Measurements from ENCODE around the gene KMT5C. TPM values are rescaled to one million over a fixed set of nuclear protein-coding genes. Genes with fewer than 3 reads are reported as not detected.
"Not testable (repeated sequence)": the region's sequence is repeated elsewhere in the genome, so short reads cannot be mapped to it uniquely, and the experiment has no call there.

KMT5C gene
- total and polyA plus RNA-seq, 5 donors, result 6.3 to 9.8 (median 7.7) TPM

DNA sequence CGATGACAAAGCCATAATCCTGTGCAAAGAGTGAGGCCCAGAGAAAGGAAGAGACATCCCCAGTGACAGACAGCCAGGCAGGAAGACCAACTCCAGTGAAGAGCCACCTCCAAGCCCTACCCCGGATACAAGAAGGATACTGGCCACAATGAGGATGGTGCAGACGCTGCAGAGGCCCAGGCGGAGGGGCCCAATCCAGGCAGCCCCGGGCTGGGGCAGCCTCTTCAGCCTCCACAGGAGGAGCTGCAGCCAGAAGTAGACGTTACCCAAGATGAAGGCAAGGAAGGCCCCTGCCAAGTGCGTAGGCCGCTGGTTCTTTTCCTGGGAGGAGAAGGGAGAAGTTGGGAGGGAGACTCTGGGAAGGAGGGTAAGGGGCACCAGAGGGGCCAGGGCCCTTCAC, 23.0 kb upstream of the KMT5C start:
- no peak for ATAC-seq
- WGBS, result 79% methylated on average over 8 of the region's 8 CpGs
- Histone ChIP-seq H3K9me3 (ENCODE audit: control insufficient read depth, low read length) (no peaks in the 10 kb centered on the region), H3K27me3 (ENCODE audit: control insufficient read depth, insufficient read depth) (no peaks in the 10 kb centered on the region), H3K27ac (ENCODE audit: low read length) (no peak overlapping the region), H3K4me3 (ENCODE audit: low read length) (no peak overlapping the region), H3K4me1 (ENCODE audit: control insufficient read depth, insufficient read depth, low read length) (no peaks in the 10 kb centered on the region)
- intact Hi-C loops (cut with DNase I), result no loop called here
- DNase-seq, result no peak

DNA sequence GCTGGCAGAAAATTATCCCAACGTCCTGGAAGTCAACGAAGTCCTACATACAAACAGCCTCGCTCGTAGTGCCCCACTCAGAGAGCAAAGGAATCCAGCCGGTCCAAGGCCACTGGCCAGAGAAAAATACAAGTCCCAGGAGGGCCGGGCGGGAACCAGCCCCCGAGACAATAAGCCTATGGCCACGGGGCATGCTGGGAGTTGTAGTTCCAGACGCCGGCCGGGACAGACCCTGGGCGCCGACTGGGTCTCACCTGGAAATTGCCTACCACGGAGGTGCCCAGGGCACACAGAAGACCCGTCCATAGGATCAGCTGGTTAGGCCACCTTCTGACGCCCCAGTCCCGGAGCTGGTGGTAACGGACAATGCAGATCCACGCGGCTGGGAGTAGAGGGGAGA, 19.9 kb upstream of the KMT5C start:
- H3K9me3 ChIP-seq (ENCODE audit: control insufficient read depth, low read length), result no peaks in the 10 kb centered on the region
- 12% methylated on average over 21 of the region's 21 CpGs for WGBS
- DNase-seq (peak; percentile 59 to 82 (median 80)), ATAC-seq (peak; percentile 71 to 80)
- H3K4me3 ChIP-seq (ENCODE audit: low read length), result no peak overlapping the region
- intact Hi-C loops (cut with DNase I), result no loop called here
- H3K27me3 ChIP-seq (ENCODE audit: control insufficient read depth, insufficient read depth), result no peaks in the 10 kb centered on the region
- H3K27ac ChIP-seq (ENCODE audit: low read length), result no peak overlapping the region
- H3K4me1 ChIP-seq (ENCODE audit: control insufficient read depth, insufficient read depth, low read length), result no peaks in the 10 kb centered on the region

DNA sequence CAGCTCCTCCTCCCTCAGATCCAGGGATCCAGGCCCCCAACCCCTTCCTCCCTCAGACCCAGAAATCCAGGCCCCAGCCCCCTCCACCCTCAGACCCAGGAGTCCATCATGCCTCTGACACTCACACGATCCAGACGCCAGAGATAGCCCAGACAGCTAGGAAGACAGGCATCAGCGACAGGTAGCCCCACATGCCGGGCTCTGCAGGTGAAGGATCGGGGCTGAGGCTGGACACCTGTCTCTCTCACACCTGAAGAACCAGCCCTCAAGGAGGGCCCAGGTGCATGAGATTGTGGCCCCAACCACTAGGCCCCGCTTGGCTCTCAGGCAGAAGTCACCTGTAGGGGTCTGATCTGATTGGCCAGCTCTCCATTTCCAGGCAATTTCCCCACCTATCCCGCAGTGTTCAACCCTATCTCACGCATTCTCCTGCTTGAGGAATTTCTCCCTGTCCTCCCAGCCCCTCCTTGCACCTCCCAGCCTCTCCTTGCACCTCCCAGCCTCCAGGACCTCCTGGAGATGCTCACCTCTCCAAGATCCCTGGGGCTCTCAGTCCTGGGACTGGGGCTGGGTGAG, 18.7 kb upstream of the KMT5C start:
- intact Hi-C loops (cut with DNase I), result no loop called here
- no peak overlapping the region for H3K4me3 ChIP-seq (ENCODE audit: low read length)
- no peaks in the 10 kb centered on the region for H3K27me3 ChIP-seq (ENCODE audit: control insufficient read depth, insufficient read depth)
- DNase-seq (no peak), ATAC-seq (no peak)
- 81% methylated on average over 8 of the region's 8 CpGs for WGBS
- no peaks in the 10 kb centered on the region for H3K4me1 ChIP-seq (ENCODE audit: control insufficient read depth, insufficient read depth, low read length)
- H3K9me3 ChIP-seq (ENCODE audit: control insufficient read depth, low read length), result no peaks in the 10 kb centered on the region
- H3K27ac ChIP-seq (ENCODE audit: low read length), result no peak overlapping the region

DNA sequence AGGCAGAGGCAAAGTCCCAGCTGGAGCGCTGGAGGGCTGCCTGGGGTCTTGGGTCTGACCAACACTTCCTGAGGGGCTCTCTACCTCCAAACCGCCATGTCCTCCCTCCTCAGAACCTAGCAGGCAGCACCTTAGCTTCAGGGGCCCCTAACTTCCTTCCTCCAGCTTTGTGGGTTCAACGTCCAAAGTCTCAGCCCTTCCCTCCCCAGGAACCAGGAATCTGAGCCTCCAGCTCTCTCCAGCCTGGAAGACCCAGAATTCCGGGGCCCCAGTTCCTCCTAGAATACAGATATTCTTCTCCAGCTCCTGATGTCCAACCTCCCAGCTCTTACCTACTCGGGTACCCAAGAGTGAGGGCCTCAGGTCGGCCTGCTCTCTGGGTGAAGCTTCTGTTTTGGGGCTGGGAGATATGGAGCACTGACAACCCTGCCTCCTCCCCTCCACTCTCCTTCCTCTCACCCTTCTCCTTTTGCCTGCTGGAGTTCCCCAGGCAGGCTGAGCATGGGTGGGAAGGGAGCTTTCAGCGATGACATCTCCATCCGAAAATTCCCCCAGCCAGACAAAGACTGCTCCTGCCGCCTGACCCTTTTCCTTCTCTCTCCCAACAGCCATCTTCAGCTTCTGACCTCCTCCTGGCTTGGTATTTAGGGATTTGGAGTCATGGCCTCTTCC, 18.1 kb upstream of the KMT5C start:
- intact Hi-C loops (cut with DNase I), result no loop called here
- ATAC-seq (peak in 1 of 2 donors; percentile 12), DNase-seq (no peak)
- H3K27me3 ChIP-seq (ENCODE audit: control insufficient read depth, insufficient read depth), result no peaks in the 10 kb centered on the region
- H3K4me1 ChIP-seq (ENCODE audit: control insufficient read depth, insufficient read depth, low read length), result no peaks in the 10 kb centered on the region
- H3K4me3 ChIP-seq (ENCODE audit: low read length), result no peak overlapping the region
- no peaks in the 10 kb centered on the region for H3K9me3 ChIP-seq (ENCODE audit: control insufficient read depth, low read length)
- WGBS, result 67% methylated on average over 9 of the region's 9 CpGs
- H3K27ac ChIP-seq (ENCODE audit: low read length), result no peak overlapping the region

DNA sequence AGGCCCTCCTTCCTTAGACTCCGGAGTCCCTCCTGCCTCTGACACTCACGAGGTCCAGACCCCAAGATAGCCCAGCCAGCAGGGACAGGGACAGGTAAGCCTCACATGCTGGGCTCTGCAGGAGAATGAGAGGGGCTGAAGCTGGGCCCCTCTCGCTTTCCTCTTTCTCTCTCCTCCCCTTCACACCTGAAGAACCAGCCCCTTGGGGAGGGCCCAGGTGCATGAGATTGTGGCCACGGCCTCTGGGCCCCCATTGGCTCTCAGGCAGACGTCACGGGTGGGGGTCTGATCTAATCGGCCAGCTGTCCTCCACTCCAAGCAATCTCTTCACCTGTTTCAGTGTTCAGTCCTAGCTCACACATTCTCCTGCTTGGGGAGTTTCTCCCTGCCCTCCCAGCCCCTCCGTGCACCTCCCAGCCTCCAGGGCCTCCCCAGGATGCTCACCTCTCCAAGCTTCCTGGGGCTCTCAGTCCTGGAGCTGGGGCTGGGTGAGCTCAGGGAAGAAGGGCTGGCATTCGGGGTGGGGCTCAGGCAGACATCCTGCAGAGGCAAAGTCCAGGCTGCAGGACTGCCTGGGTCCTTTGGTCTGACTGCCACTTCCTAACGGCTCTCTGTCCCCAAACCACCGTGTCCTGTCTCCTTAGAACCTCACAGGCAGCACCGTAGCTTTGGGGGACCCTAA, 17.3 kb upstream of the KMT5C start:
- Histone ChIP-seq H3K9me3 (ENCODE audit: control insufficient read depth, low read length) (no peaks in the 10 kb centered on the region), H3K4me1 (ENCODE audit: control insufficient read depth, insufficient read depth, low read length) (no peaks in the 10 kb centered on the region), H3K4me3 (ENCODE audit: low read length) (no peak overlapping the region), H3K27ac (ENCODE audit: low read length) (no peak overlapping the region), H3K27me3 (ENCODE audit: control insufficient read depth, insufficient read depth) (no peaks in the 10 kb centered on the region)
- 55% methylated on average over 12 of the region's 12 CpGs for WGBS
- intact Hi-C loops (cut with DNase I), result no loop called here
- no peak for DNase-seq
- no peak for ATAC-seq

DNA sequence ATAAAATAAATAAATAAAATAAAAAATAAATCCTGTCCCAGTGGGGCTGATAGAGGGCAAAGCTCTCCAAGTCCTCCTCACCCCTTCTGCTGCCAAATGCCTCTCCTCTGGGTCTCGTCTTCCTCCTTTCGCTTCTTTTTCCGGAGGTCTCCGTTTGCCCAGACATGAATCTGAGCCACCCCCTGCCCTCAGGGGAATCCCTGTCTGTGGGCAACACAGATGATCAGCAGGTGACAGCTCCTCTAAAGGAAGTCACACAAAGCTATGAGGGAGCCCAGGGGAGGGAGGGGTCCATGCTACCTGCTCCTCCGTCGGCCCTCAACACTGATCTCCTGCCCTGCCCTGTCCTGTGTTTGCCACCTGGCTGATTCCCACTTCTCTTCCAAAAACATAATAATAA, 15.0 kb upstream of the KMT5C start:
- no peak for ATAC-seq
- no peaks in the 10 kb centered on the region for H3K9me3 ChIP-seq (ENCODE audit: control insufficient read depth, low read length)
- no peak for DNase-seq
- H3K27ac ChIP-seq (ENCODE audit: low read length), result no peak overlapping the region
- H3K27me3 ChIP-seq (ENCODE audit: control insufficient read depth, insufficient read depth), result no peaks in the 10 kb centered on the region
- WGBS, result 78% methylated on average over 6 of the region's 6 CpGs
- H3K4me1 ChIP-seq (ENCODE audit: control insufficient read depth, insufficient read depth, low read length), result no peaks in the 10 kb centered on the region
- intact Hi-C loops (cut with DNase I), result no loop called here
- H3K4me3 ChIP-seq (ENCODE audit: low read length), result no peak overlapping the region

DNA sequence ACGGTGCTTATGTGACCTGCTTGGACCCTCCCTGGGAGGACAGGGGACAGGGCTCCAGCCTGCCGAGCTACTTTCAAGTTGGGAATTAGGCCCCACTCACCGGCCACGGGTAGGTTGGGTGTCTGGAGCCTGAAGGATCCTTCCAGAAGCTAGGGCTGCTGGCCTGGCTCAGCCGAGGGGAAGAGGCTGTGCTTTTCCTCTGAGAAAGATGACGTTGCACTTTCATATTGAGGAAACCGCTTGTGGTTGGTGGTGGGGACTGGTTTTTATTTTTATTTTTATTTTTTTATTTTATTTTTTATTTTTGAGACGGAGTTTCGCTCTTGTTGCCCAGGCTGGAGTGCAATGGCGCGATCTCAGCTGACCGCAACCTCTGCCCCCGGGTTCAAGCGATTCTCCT, 14.5 kb upstream of the KMT5C start, which contains the start of gene TMEM150B:
Gene TMEM150B (minus strand): TSS at position 170 of the 400 bp plus-strand sequence. CDS start 4,305 bp downstream, outside the sequence.
- no peaks in the 10 kb centered on the region for H3K9me3 ChIP-seq (ENCODE audit: control insufficient read depth, low read length)
- H3K27ac ChIP-seq (ENCODE audit: low read length), result no peak within 1 kb of the TSS
- 69% methylated on average over 14 of the region's 14 CpGs for WGBS
- DNase-seq (peak in 1 of 3 donors; percentile 67), ATAC-seq (no peak)
- intact Hi-C loops (cut with DNase I), result no loop called here
- H3K27me3 ChIP-seq (ENCODE audit: control insufficient read depth, insufficient read depth), result no peaks in the 10 kb centered on the region
- H3K4me1 ChIP-seq (ENCODE audit: control insufficient read depth, insufficient read depth, low read length), result no peaks in the 10 kb centered on the region
- H3K4me3 ChIP-seq (ENCODE audit: low read length), result no peak within 1 kb of the TSS

DNA sequence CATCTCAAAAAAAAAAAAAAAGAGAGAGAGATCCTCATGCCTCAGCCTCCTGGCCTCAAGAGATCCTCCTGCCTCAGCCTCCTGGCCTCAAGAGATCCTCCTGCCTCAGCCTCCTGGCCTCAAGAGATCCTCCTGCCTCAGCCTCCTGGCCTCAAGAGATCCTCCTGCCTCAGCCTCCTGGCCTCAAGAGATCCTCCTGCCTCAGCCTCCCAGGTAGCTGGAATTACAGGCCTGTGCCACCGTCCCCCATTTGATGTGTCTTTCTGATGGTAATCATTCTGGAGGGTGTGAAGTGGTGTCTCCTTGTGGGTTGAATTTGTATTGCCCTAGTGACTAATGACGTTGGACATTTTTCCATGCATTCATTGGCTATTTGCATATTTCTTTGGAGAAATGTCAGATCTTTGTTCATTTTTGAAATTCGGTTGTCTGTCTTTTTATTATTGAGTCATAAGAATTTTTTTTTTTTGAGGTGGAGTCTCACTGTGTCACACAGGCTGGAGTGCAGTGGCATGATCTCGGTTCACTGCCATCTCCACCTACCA, 10.8 kb upstream of the KMT5C start:
- H3K4me1 ChIP-seq (ENCODE audit: control insufficient read depth, insufficient read depth, low read length); H3K4me3 ChIP-seq (ENCODE audit: low read length); ATAC-seq; H3K27me3 ChIP-seq (ENCODE audit: control insufficient read depth, insufficient read depth); H3K9me3 ChIP-seq (ENCODE audit: control insufficient read depth, low read length); H3K27ac ChIP-seq (ENCODE audit: low read length); intact Hi-C loops (cut with DNase I); DNase-seq: not testable (repeated sequence)
- 68% methylated on average over 4 of the region's 4 CpGs for WGBS

DNA sequence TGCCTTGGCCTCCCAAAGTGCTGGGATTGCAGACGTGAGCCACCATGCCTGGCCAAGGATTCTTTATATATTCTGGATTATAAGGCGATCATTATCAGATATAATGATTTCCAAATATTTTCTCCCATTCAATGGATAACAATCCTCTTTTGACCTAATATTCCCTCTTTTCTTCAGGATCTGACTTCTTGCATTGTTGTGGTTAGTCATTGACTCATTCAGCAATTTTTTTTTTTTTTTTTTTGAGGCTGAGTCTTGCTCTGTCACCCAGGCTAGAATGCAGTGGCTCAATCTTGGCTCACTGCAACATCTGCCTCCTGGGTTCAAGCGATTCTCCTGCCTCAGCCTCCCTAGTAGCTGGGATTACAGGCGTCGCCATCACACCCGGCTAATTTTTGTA, 9.9 kb upstream of the KMT5C start:
- ATAC-seq; H3K27me3 ChIP-seq (ENCODE audit: control insufficient read depth, insufficient read depth); H3K27ac ChIP-seq (ENCODE audit: low read length); DNase-seq; H3K9me3 ChIP-seq (ENCODE audit: control insufficient read depth, low read length); H3K4me1 ChIP-seq (ENCODE audit: control insufficient read depth, insufficient read depth, low read length); H3K4me3 ChIP-seq (ENCODE audit: low read length); intact Hi-C loops (cut with DNase I): not testable (repeated sequence)
- 90% methylated on average over 6 of the region's 6 CpGs for WGBS

DNA sequence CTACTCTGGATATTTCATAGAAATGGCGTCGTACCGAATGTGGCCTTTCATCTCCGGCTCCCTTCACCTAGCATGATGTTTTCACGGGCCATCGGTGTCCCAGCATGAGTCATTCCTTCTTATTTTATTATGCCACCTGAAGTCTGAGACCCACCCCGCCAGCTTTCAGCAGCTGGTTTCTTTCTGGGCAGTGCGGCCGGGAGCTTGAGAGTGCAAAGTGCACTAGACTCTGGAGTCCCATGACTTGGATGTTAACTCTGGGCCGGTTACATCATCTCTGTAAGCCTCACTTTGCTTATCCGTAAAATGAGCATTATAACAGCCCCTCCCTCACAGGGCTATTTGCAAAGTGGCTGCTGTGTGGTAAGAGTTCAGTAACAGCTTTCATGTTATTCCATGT, 5.8 kb upstream of the KMT5C start:
- no peaks in the 10 kb centered on the region for H3K27me3 ChIP-seq (ENCODE audit: control insufficient read depth, insufficient read depth)
- DNase-seq, result no peak
- H3K27ac ChIP-seq (ENCODE audit: low read length), result no peak overlapping the region
- H3K9me3 ChIP-seq (ENCODE audit: control insufficient read depth, low read length), result no peaks in the 10 kb centered on the region
- WGBS, result 79% methylated on average over 11 of the region's 11 CpGs
- no peaks in the 10 kb centered on the region for H3K4me1 ChIP-seq (ENCODE audit: control insufficient read depth, insufficient read depth, low read length)
- H3K4me3 ChIP-seq (ENCODE audit: low read length), result no peak overlapping the region
- ATAC-seq, result no peak
- intact Hi-C loops (cut with DNase I), result no loop called here

DNA sequence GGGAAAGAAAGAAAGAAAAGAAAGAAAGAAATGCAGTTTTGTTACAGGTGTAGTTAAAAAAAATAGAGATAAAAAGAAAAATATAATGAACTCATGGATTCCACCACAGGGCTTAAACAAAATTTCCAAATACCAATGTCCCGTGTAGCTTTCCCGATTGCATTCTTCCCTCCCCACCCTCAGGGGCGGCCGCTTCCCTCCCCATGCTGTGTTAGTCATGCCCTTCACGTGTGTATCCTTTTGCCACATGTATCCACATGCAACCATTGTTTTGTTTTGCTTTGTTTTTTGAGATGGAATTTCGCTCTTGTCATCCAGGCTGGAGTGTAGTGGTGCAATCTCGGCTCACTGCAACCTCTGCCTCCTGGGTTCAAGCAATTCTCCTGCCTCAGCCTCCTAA, 3.6 kb upstream of the KMT5C start:
- H3K9me3 ChIP-seq (ENCODE audit: control insufficient read depth, low read length), result no peaks in the 10 kb centered on the region
- H3K4me3 ChIP-seq (ENCODE audit: low read length), result no peak overlapping the region
- DNase-seq (no peak), ATAC-seq (no peak)
- H3K27ac ChIP-seq (ENCODE audit: low read length), result no peak overlapping the region
- peaks cover 5% of the 10 kb centered on the region for H3K4me1 ChIP-seq (ENCODE audit: control insufficient read depth, insufficient read depth, low read length)
- intact Hi-C loops (cut with DNase I), result no loop called here
- H3K27me3 ChIP-seq (ENCODE audit: control insufficient read depth, insufficient read depth), result no peaks in the 10 kb centered on the region
- WGBS, result 79% methylated on average over 7 of the region's 7 CpGs

Data from right cardiac atrium (tissue), 5 donors.